ENCODE data around the gene BABAM2. TPM values are rescaled to one million over a fixed set of nuclear protein-coding genes. Genes with fewer than 3 reads are reported as not detected.

BABAM2 gene
- polyA plus RNA-seq, 4 donors = 30.1 to 59.3 (median 55.6) TPM

GRCh38 chr2:27940090-27940671, 49.7 kb downstream of the BABAM2 start:
- DNase-seq (ENCODE audit: low read depth in 4 of 4, low spot score in 3 of 4) = no peak

GRCh38 chr2:27940982-27941381, 50.5 kb downstream of the BABAM2 start:
- no peak for DNase-seq (ENCODE audit: low read depth in 4 of 4, low spot score in 3 of 4)

- no peak for DNase-seq (ENCODE audit: low read depth in 4 of 4, low spot score in 3 of 4)
These were observed 52.4 kb downstream of the BABAM2 start for GRCh38 chr2:27942612-27943547.

GRCh38 chr2:27946530-27947060, 56.1 kb downstream of the BABAM2 start:
- no peak for DNase-seq (ENCODE audit: low read depth in 4 of 4, low spot score in 3 of 4)

- DNase-seq (ENCODE audit: low read depth in 4 of 4, low spot score in 3 of 4) = no peak
These were observed 61.5 kb downstream of the BABAM2 start for GRCh38 chr2:27952070-27952469.

- no peak for DNase-seq (ENCODE audit: low read depth in 4 of 4, low spot score in 3 of 4)
These were observed 62.5 kb downstream of the BABAM2 start for GRCh38 chr2:27953077-27953476.

- no peak for DNase-seq (ENCODE audit: low read depth in 4 of 4, low spot score in 3 of 4)
These were observed 63.7 kb downstream of the BABAM2 start for GRCh38 chr2:27954221-27954673.

- peak in 1 of 4 donors; percentile 18 for DNase-seq (ENCODE audit: low read depth in 4 of 4, low spot score in 3 of 4)
These were observed 64.3 kb downstream of the BABAM2 start for GRCh38 chr2:27954771-27955383.

- DNase-seq (ENCODE audit: low read depth in 4 of 4, low spot score in 3 of 4) = no peak
These were observed 65.0 kb downstream of the BABAM2 start for GRCh38 chr2:27955384-27956161.

GRCh38 chr2:27956888-27957287, 66.4 kb downstream of the BABAM2 start:
- no peak for DNase-seq (ENCODE audit: low read depth in 4 of 4, low spot score in 3 of 4)

- no peak for DNase-seq (ENCODE audit: low read depth in 4 of 4, low spot score in 3 of 4)
These were observed 68.3 kb downstream of the BABAM2 start for GRCh38 chr2:27958711-27959378.

- DNase-seq (ENCODE audit: low read depth in 4 of 4, low spot score in 3 of 4) = no peak
These were observed 69.0 kb downstream of the BABAM2 start for GRCh38 chr2:27959496-27959895.

GRCh38 chr2:27960237-27960912, 69.8 kb downstream of the BABAM2 start:
- DNase-seq (ENCODE audit: low read depth in 4 of 4, low spot score in 3 of 4) = no peak

GRCh38 chr2:27962006-27962405, 71.5 kb downstream of the BABAM2 start:
- DNase-seq (ENCODE audit: low read depth in 4 of 4, low spot score in 3 of 4) = no peak

GRCh38 chr2:27963472-27963871, 72.9 kb downstream of the BABAM2 start:
- DNase-seq (ENCODE audit: low read depth in 4 of 4, low spot score in 3 of 4) = no peak

- DNase-seq (ENCODE audit: low read depth in 4 of 4, low spot score in 3 of 4) = no peak
These were observed 73.5 kb downstream of the BABAM2 start for GRCh38 chr2:27964067-27964466.

GRCh38 chr2:27965841-27966240, 75.3 kb downstream of the BABAM2 start:
- DNase-seq (ENCODE audit: low read depth in 4 of 4, low spot score in 3 of 4) = no peak

- no peak for DNase-seq (ENCODE audit: low read depth in 4 of 4, low spot score in 3 of 4)
These were observed 75.9 kb downstream of the BABAM2 start for GRCh38 chr2:27966466-27966865.

- DNase-seq (ENCODE audit: low read depth in 4 of 4, low spot score in 3 of 4) = no peak
These were observed 76.5 kb downstream of the BABAM2 start for GRCh38 chr2:27967076-27967475.

All from left renal pelvis (tissue), 4 donors.